ENCODE measurements around the gene GTF3A. TPM values are rescaled to one million over a fixed set of nuclear protein-coding genes. Genes with fewer than 3 reads are reported as not detected.

The GTF3A gene
- total and polyA plus RNA-seq, 8 donors = 53.4 to 220 (median 117) TPM

- Histone ChIP-seq H3K27me3 (peaks cover 0 to 6% (median 0%) of the 10 kb centered on the region in 3 donors), H3K4me1 (peaks cover 0 to 5% (median 3%) of the 10 kb centered on the region in 4 donors), H3K9me3 (peaks cover 0 to 7% (median 3%) of the 10 kb centered on the region in 4 donors), H3K36me3 (no peaks in the 10 kb centered on the region), H3K27ac (no peak overlapping the region), H3K4me3 (no peak overlapping the region)
- TF ChIP-seq EP300 (IDR thresholded peaks at IDR 0.05) (no peak), CTCF (IDR thresholded peaks at IDR 0.05) (no peak), POLR2A (IDR thresholded peaks at IDR 0.05) (no peak), POLR2AphosphoS5 (IDR thresholded peaks at IDR 0.05) (no peak)
- 72 to 83% (median 81%) methylated on average over 7 of the region's 7 CpGs for WGBS, 5 donors
- intact Hi-C loops (cut with DNase I; ENCODE audit: low total_unique reads) = no loop called here
- DNase-seq = peak in 1 of 2 donors; percentile 36
Measured at GRCh38 chr13:27482983-27483382, 58.6 kb downstream of the GTF3A start.

GRCh38 chr13:27483421-27483820, 59.0 kb downstream of the GTF3A start:
- TF ChIP-seq POLR2AphosphoS5 (IDR thresholded peaks at IDR 0.05) = no peak
- TF ChIP-seq EP300 (IDR thresholded peaks at IDR 0.05) = no peak
- no peak for TF ChIP-seq CTCF (IDR thresholded peaks at IDR 0.05)
- no peak for TF ChIP-seq POLR2A (IDR thresholded peaks at IDR 0.05)
- Histone ChIP-seq H3K27me3 (peaks cover 0 to 6% (median 0%) of the 10 kb centered on the region in 3 donors), H3K4me1 (peaks cover 0 to 3% (median 0%) of the 10 kb centered on the region in 4 donors), H3K9me3 (peaks cover 0 to 7% (median 3%) of the 10 kb centered on the region in 4 donors), H3K27ac (no peak overlapping the region), H3K36me3 (no peaks in the 10 kb centered on the region), H3K4me3 (no peak overlapping the region)
- 90 to 95% (median 95%) methylated on average over 3 to 11 of the region's 11 CpGs for WGBS, 5 donors
- intact Hi-C loops (cut with DNase I; ENCODE audit: low total_unique reads) = no loop called here
- no peak for DNase-seq

Small RNA genes within 50 kb of the gene (small RNA-seq; reads per million reads assigned to genes)
- gene RNY1P1 = 0 reads per million in 4 donors

Other genes starting within 250 kb of the GTF3A start
- 1,000 to 10,000 TPM in 1 of 5 donors, 100 to 1,000 TPM in 4; 338 to 1,026 (median 827) TPM for gene RPL21, start 173.1 kb upstream of the GTF3A start, total RNA-seq
- 1,000 to 10,000 TPM in 2 of 3 donors, 100 to 1,000 TPM in 1; 989 to 2,038 (median 1,490) TPM for gene RPL21, start 173.1 kb upstream of the GTF3A start, polyA plus RNA-seq
- 10 to 100 TPM in 1 of 5 donors, 1 to 10 TPM in 3, not detected in 1; 3.1 to 13.0 (median 7.6) TPM for gene RASL11A, start 153.8 kb upstream of the GTF3A start, total RNA-seq
- gene RASL11A, start 153.8 kb upstream of the GTF3A start, polyA plus RNA-seq = 10 to 100 TPM; 11.6 to 31.5 (median 11.7) TPM
- 10 to 100 TPM; 20.5 to 91.6 (median 35.2) TPM for gene MTIF3, start 25.9 kb downstream of the GTF3A start, total RNA-seq
- gene MTIF3, start 25.9 kb downstream of the GTF3A start, polyA plus RNA-seq = 100 to 1,000 TPM in 1 of 3 donors, 10 to 100 TPM in 2; 81.7 to 139 (median 99.4) TPM
- 10 to 100 TPM in 3 of 5 donors, 1 to 10 TPM in 2; 3.5 to 35.7 (median 17.8) TPM for gene LNX2, start 195.9 kb downstream of the GTF3A start, total RNA-seq
- gene LNX2, start 195.9 kb downstream of the GTF3A start, polyA plus RNA-seq = 10 to 100 TPM in 1 of 3 donors, 1 to 10 TPM in 2; 4.2 to 10.8 (median 7.8) TPM
- 100 to 1,000 TPM in 2 of 5 donors, 10 to 100 TPM in 3; 43.7 to 179 (median 71.6) TPM for gene POLR1D, start 197.3 kb downstream of the GTF3A start, total RNA-seq
- gene POLR1D, start 197.3 kb downstream of the GTF3A start, polyA plus RNA-seq = 100 to 1,000 TPM; 148 to 230 (median 184) TPM

Measured in stomach (tissue), 9 donors.